ENCODE data around the gene SSMEM1. TPM values are rescaled to one million over a fixed set of nuclear protein-coding genes. Genes with fewer than 3 reads are reported as not detected.
"Not testable (repeated sequence)": the region's sequence is repeated elsewhere in the genome, so short reads cannot be mapped to it uniquely, and the experiment has no call there.

SSMEM1 gene
- total RNA-seq, 2 donors from 2014 or later: not detected

DNA sequence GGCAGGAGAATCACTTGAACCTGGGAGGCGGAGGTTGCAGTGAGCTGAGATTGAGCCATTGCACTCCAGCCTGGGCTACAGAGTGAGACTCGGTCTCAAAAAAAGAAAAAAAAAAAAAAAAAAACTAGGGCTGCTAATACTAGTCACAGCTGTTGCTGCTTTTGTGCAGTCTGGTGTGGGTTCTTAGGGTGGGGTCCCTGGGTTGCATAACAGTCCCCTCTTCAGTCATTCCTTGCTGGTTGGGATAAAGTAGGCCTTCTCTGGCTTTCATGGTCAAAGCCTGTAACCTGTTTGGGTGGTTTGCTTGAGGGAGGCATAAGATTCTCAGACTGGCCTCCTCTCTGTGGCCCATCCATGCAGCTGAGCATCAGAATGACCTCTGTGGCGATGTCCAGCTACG lies 14.1 kb downstream of the SSMEM1 start:
- Mint-ChIP-seq H3K27ac (no peak overlapping the region), H3K27me3 (peaks cover 20% of the 10 kb centered on the region), H3K4me3 (no peak overlapping the region), H3K36me3 (ENCODE audit: low read depth) (no peaks in the 10 kb centered on the region), H3K4me1 (peaks cover 2% of the 10 kb centered on the region)
- H3K9me3 ChIP-seq (ENCODE audit: control insufficient read depth, low read length, poor library complexity, severe bottlenecking): no peaks in the 10 kb centered on the region
- DNase-seq: no peak
- no peak for ATAC-seq

DNA sequence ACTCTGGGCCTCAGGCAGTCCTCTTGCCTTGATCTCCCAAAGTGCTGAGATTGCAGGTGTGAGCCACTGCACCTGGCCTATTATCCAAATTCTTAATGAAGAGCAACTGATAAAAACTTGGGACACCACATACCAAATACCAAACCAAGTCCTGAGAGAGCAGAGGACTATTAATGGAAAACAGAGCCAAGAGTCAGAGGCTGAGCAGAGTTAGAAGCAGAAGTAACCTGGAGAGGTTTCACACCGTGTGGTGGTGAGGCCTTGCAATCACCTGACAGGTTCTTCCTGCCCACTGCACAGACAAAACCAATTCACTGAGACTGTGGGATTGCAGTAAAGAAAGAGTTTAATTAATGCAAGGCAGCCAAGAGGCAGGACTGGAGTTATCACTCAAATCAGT lies 16.0 kb downstream of the SSMEM1 start:
- no peak overlapping the region for H3K27ac Mint-ChIP-seq
- H3K9me3 ChIP-seq (ENCODE audit: control insufficient read depth, low read length, poor library complexity, severe bottlenecking): no peaks in the 10 kb centered on the region
- H3K27me3 Mint-ChIP-seq: peaks cover 20% of the 10 kb centered on the region
- DNase-seq: no peak
- H3K4me1 Mint-ChIP-seq: peaks cover 2% of the 10 kb centered on the region
- no peaks in the 10 kb centered on the region for H3K36me3 Mint-ChIP-seq (ENCODE audit: low read depth)
- no peak for ATAC-seq
- H3K4me3 Mint-ChIP-seq: no peak overlapping the region

DNA sequence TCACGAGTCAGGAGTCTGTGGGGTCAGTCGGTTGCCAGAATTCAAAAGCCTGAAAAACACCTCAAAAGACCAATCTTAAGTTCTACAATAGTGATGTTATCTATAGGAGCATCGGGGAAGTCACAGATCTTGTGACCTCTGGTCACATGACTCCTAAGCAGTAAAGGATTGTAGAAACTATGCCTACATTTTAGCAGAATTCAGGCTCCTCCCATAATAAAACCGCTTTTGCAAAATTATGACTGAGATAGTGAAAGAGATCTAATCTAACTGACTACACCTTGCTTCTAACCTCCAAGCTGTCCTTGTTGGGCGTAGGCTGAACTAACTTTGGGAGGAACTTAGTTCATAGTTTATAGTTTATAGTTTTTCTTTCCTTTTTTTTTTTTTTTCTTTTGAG lies 16.6 kb downstream of the SSMEM1 start:
- ATAC-seq (no peak), DNase-seq (no peak)
- no peaks in the 10 kb centered on the region for H3K9me3 ChIP-seq (ENCODE audit: control insufficient read depth, low read length, poor library complexity, severe bottlenecking)
- H3K27ac Mint-ChIP-seq: no peak overlapping the region
- no peak overlapping the region for H3K4me3 Mint-ChIP-seq
- peaks cover 2% of the 10 kb centered on the region for H3K36me3 Mint-ChIP-seq (ENCODE audit: low read depth)
- peaks cover 22% of the 10 kb centered on the region for H3K27me3 Mint-ChIP-seq
- H3K4me1 Mint-ChIP-seq: peaks cover 2% of the 10 kb centered on the region

DNA sequence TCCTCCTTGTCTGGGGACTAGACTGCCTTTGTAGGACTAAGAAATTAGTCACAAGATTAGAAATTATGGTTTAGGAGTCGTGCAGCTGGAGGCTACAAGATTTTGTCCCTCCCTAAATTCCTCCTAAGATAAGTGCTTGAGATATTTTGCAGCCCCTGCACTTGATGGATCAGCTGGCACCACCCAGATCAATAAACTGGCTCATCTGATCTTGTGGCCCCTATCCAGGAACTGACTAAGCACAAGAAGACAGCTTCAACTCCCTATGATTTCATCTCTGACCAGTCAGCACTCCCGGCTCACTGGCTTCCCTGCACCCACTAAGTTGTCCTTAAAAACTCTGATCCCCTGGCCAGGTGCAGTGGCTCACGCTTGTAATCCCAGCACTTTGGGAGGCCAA lies 17.3 kb downstream of the SSMEM1 start:
- ATAC-seq; H3K27ac Mint-ChIP-seq; H3K4me3 Mint-ChIP-seq; H3K4me1 Mint-ChIP-seq; H3K36me3 Mint-ChIP-seq (ENCODE audit: low read depth); DNase-seq; H3K9me3 ChIP-seq (ENCODE audit: control insufficient read depth, low read length, poor library complexity, severe bottlenecking): not testable (repeated sequence)
- H3K27me3 Mint-ChIP-seq: peaks cover 18% of the 10 kb centered on the region

DNA sequence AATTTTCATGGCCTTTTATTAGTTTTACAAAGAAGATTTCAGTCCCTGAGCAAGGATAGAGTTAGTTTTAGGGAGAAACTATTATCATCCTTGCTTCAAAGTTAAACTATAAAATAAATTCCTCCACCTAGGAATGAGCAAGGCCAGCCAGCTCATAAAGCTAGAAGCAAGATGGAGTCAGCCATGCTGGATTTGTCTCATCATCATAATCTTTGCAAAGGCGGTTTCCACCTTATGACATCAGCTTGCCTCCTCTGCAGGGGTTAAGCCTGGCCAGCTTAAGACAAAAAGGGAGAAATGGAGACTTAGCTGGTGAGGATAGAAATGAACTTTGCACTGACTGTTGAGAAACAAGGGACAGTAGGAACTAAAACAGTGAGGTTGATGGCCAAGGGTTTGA lies 18.7 kb downstream of the SSMEM1 start:
- ATAC-seq: no peak
- H3K4me3 Mint-ChIP-seq: no peak overlapping the region
- no peak overlapping the region for H3K27ac Mint-ChIP-seq
- peaks cover 2% of the 10 kb centered on the region for H3K4me1 Mint-ChIP-seq
- H3K36me3 Mint-ChIP-seq (ENCODE audit: low read depth): peaks cover 2% of the 10 kb centered on the region
- DNase-seq: no peak
- no peaks in the 10 kb centered on the region for H3K9me3 ChIP-seq (ENCODE audit: control insufficient read depth, low read length, poor library complexity, severe bottlenecking)
- peaks cover 13% of the 10 kb centered on the region for H3K27me3 Mint-ChIP-seq

DNA sequence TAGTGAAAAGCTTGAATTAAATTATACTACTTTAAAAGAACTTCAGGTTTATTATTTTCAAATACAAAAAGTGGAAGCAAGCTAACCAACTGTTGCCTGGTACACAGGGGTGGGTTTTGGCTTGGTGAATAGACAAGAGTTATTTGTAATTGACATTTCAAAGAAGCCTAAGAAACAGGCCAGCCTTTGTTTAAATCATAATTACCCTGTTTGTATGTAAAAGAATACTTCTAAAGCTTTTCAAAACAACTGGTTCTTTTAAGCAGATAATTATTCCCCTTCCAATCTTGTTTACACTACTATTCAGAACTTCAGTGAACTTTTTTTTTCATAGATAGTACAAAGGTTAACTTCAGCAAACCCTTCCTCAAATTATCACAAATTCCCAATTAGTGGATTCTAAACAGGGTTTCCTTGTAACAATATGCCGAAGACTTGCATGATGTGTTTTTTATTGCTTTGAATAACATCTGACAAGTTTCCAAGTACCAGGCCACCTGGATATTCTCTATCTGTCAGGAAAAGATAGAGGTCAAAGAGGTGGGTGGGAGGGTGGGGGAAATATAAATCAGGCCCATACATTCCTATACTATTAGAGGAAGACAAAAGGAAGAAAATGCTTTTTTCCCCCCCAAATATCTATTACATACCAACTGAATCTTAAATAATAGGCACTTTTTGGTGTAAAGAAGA lies 20.4 kb downstream of the SSMEM1 start:
- Mint-ChIP-seq H3K27ac (no peak overlapping the region), H3K36me3 (ENCODE audit: low read depth) (peaks cover 2% of the 10 kb centered on the region), H3K4me1 (peaks cover 2% of the 10 kb centered on the region), H3K27me3 (peaks cover 25% of the 10 kb centered on the region), H3K4me3 (no peak overlapping the region)
- no peak for DNase-seq
- H3K9me3 ChIP-seq (ENCODE audit: control insufficient read depth, low read length, poor library complexity, severe bottlenecking): no peaks in the 10 kb centered on the region
- no peak for ATAC-seq

DNA sequence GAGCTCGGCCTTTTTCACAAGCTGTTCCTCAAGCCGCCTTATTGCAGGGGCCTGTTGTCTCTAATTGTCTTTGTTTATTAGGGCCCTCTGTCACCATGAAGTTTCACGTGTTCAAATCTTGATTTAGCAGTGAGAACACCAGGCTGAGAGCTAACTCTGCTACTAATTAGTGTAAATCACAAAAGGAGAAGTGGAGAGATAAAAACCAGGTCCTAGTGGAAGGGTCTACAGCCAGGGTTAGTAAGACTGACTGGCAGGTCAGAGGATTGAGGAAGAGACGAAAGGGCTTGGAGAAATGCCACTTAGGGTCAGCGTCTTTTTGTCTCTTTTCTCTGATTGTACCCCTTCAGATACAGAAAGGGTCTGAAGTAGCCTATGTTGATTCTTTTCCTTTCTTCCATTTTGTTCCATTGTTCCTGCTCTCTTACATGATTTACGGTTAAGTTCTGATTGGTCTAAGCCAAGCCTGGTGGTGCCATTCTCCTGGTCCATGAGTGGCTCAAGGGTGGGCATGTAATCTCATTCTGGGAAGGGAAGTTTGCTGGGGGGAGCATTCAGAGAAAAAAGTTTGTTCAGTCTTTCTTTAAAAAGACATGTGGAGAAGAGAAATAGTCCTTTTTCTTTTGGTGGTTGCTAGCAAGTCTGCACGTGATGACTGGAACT lies 21.3 kb downstream of the SSMEM1 start:
- H3K9me3 ChIP-seq (ENCODE audit: control insufficient read depth, low read length, poor library complexity, severe bottlenecking): no peaks in the 10 kb centered on the region
- Mint-ChIP-seq H3K4me1 (no peaks in the 10 kb centered on the region), H3K4me3 (no peak overlapping the region), H3K36me3 (ENCODE audit: low read depth) (peaks cover 2% of the 10 kb centered on the region), H3K27me3 (peaks cover 25% of the 10 kb centered on the region), H3K27ac (no peak overlapping the region)
- DNase-seq (no peak), ATAC-seq (no peak)

DNA sequence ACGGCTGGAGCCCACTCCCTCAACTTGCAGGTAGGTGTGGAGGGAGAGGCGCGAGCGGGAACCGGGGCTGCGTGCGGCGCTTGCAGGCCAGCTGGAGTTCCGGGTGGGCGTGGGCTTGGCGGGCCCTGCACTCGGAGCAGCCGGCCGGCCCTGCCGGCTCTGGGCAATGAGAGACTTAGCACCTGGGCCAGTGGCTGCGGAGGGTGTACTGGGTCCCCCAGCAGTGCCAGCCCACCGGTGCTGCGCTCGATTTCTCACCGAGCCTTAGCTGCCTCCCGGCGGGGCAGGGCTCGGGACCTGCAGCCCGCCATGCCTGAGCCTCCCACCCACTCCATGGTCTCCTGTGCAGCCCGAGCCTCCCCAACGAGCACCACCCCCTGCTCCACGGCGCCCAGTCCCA lies 22.3 kb downstream of the SSMEM1 start:
- ATAC-seq; H3K36me3 Mint-ChIP-seq (ENCODE audit: low read depth); H3K4me3 Mint-ChIP-seq; DNase-seq; H3K9me3 ChIP-seq (ENCODE audit: control insufficient read depth, low read length, poor library complexity, severe bottlenecking); H3K27ac Mint-ChIP-seq; H3K4me1 Mint-ChIP-seq: not testable (repeated sequence)
- peaks cover 33% of the 10 kb centered on the region for H3K27me3 Mint-ChIP-seq

DNA sequence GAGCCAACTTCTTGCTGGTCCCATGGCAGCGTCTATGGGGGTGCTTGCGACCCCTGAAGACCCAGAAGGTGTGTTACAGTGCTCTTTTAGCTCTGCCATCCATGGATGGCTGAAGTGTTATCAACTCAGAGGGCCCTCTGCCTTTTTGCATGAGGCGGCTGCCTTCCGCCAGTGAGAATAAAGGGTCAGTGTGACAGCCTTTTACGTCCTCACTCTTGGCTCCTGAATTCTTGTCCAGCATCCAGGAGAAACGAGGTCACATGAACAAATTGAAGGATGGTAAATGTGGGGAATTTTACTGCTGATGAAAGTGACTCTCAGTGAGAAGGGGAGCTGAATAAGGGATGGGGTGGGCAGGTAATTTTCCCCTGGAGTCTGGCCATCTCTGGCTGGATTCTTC lies 24.1 kb downstream of the SSMEM1 start:
- ATAC-seq: no peak
- DNase-seq: no peak
- Mint-ChIP-seq H3K36me3 (ENCODE audit: low read depth) (peaks cover 2% of the 10 kb centered on the region), H3K27me3 (peaks cover 42% of the 10 kb centered on the region), H3K4me1 (no peaks in the 10 kb centered on the region), H3K4me3 (no peak overlapping the region), H3K27ac (no peak overlapping the region)
- no peaks in the 10 kb centered on the region for H3K9me3 ChIP-seq (ENCODE audit: control insufficient read depth, low read length, poor library complexity, severe bottlenecking)

DNA sequence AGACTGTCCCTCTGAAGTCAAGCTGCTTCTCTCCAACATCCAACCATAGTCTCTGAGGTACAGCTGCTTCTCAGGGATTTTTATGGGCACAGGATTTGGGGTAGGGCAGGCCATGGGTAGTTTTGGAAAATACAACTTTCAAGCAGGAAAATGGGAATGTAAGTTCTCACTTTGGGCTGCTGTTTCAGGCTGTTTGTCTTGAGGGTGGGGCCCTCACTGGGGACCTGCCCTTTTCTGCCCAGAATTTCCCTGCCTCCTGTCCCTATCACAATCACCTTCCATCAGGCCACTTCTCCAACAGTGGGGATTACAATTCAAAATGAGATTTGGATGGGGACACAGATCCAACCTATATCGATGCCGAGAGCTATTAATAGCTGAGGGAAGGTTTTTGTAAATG lies 24.5 kb downstream of the SSMEM1 start:
- H3K9me3 ChIP-seq (ENCODE audit: control insufficient read depth, low read length, poor library complexity, severe bottlenecking): no peaks in the 10 kb centered on the region
- H3K27ac Mint-ChIP-seq: no peak overlapping the region
- no peak overlapping the region for H3K4me3 Mint-ChIP-seq
- H3K27me3 Mint-ChIP-seq: peaks cover 46% of the 10 kb centered on the region
- no peak for DNase-seq
- H3K4me1 Mint-ChIP-seq: no peaks in the 10 kb centered on the region
- H3K36me3 Mint-ChIP-seq (ENCODE audit: low read depth): peaks cover 2% of the 10 kb centered on the region
- ATAC-seq: no peak

DNA sequence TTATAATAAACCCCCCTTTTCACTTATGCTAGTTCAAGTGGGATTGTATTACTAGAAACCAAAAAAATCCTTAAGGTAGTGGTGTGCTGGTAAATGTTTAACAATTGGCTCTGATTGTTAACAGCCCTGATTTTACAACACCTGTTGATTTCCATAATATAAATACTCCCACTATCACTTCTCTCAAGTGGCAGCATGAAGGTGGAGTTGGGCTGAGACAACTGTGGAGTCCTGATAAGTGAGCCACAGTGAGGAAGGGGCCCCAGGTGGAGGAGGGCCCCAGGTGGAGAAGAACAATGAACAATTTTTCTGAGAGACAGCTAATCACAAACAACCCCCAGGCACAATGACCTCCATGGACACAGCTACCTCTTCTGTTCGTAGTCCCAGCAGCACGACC lies 26.4 kb downstream of the SSMEM1 start:
- DNase-seq (no peak), ATAC-seq (no peak)
- peaks cover 46% of the 10 kb centered on the region for H3K27me3 Mint-ChIP-seq
- peaks cover 2% of the 10 kb centered on the region for H3K36me3 Mint-ChIP-seq (ENCODE audit: low read depth)
- H3K27ac Mint-ChIP-seq: no peak overlapping the region
- no peaks in the 10 kb centered on the region for H3K9me3 ChIP-seq (ENCODE audit: control insufficient read depth, low read length, poor library complexity, severe bottlenecking)
- H3K4me3 Mint-ChIP-seq: no peak overlapping the region
- H3K4me1 Mint-ChIP-seq: no peaks in the 10 kb centered on the region

DNA sequence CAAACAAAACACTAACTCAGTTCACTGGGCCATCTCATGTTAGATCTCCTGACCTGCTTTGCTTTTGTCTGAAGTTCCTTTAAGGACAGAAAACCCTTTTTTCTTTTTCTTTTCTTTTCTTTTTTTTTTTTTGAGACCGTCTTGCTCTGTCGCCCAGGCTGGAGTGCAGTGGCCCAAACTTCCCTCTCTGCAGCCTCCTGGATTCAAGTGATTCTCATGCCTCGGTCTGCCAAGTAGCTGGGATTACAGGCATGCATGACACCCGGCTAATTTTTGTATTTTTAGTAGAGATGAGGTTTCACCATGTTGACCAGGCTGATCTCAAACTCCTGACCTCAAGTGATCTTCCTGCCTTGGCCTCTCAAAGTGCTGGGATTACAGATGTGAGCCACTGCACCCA lies 28.7 kb downstream of the SSMEM1 start:
- not testable (repeated sequence) for H3K27ac Mint-ChIP-seq; H3K4me3 Mint-ChIP-seq; H3K4me1 Mint-ChIP-seq; H3K9me3 ChIP-seq (ENCODE audit: control insufficient read depth, low read length, poor library complexity, severe bottlenecking); DNase-seq; ATAC-seq; H3K36me3 Mint-ChIP-seq (ENCODE audit: low read depth)
- H3K27me3 Mint-ChIP-seq: peaks cover 37% of the 10 kb centered on the region

DNA sequence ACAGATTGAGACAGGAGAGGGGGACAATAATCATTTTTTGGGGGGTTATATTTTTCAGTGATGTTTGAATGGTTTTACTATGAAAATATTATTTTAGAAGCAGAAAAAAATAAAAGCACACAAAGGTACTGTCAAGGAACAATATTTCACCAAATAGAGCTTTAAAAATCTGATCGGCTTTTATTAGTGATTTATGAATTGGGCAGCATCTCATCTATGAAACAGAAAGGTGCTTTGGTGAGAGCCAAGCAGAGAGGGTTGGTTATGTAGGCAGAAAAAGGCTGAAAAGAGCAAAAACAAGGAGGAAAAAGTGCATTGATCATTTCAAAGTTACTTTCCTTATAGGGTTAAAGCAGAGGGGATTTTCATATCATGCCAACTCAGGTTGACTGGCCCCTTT lies 32.6 kb downstream of the SSMEM1 start:
- H3K4me1 Mint-ChIP-seq: no peaks in the 10 kb centered on the region
- H3K36me3 Mint-ChIP-seq (ENCODE audit: low read depth): no peaks in the 10 kb centered on the region
- ATAC-seq (no peak), DNase-seq (no peak)
- peaks cover 38% of the 10 kb centered on the region for H3K27me3 Mint-ChIP-seq
- no peak overlapping the region for H3K4me3 Mint-ChIP-seq
- no peak overlapping the region for H3K27ac Mint-ChIP-seq
- no peaks in the 10 kb centered on the region for H3K9me3 ChIP-seq (ENCODE audit: control insufficient read depth, low read length, poor library complexity, severe bottlenecking)
